GM23338 (cell line): Measurements from ENCODE around the gene ZNF526.

ENCODE experiments used
- CREB1 ChIP-seq: fragments of 250-450 bp; sonication (Bioruptor Pico); IDR thresholded peaks from 2 replicates; pipeline ENCODE4 v1.5.0; 2020; ENCODE audit warnings: low read depth, mild to moderate bottlenecking, moderate library complexity
- EZH2 ChIP-seq: fragments of 200-600 bp; sonication (generic); IDR thresholded peaks from one replicate; pipeline ENCODE4 v1.8.0; 2017; ENCODE audit warnings: antibody characterized with exemption, mild to moderate bottlenecking, low read depth; ENCODE audit not compliant: unreplicated experiment
- EZH2phosphoT487 ChIP-seq: fragments of 200-600 bp; sonication (generic); IDR thresholded peaks from one replicate; pipeline ENCODE4 v1.8.1; 2018; ENCODE audit warnings: antibody characterized with exemption; ENCODE audit not compliant: unreplicated experiment
- JUNB ChIP-seq: IDR thresholded peaks from one replicate; pipeline ENCODE4 v1.6.1; 2016; ENCODE audit warnings: antibody characterized with exemption; ENCODE audit not compliant: unreplicated experiment
- POLR2AphosphoS5 ChIP-seq: IDR thresholded peaks from 2 replicates; pipeline ENCODE4 v1.6.1; 2016; ENCODE audit warnings: antibody characterized with exemption, low read depth
- STAT1 ChIP-seq: IDR thresholded peaks from one replicate; pipeline ENCODE4 v1.6.1; 2016; ENCODE audit warnings: antibody characterized with exemption; ENCODE audit not compliant: unreplicated experiment
- ZNF114 ChIP-seq: fragments of 250-450 bp; sonication (Bioruptor Pico); IDR thresholded peaks from 2 replicates; pipeline ENCODE4 v1.5.0; 2020; ENCODE audit warnings: mild to moderate bottlenecking, moderate library complexity
- ZNF331 ChIP-seq: fragments of 250-450 bp; sonication (Bioruptor Pico); IDR thresholded peaks from 2 replicates; pipeline ENCODE4 v1.5.0; 2020; ENCODE audit warnings: low read depth, mild to moderate bottlenecking, moderate library complexity
- TF ChIP-seq, protein P1 (sequence below), 2 experiments: fragments of 200-600 bp in 1 of 2; sonication (generic) in 1 of 2; conservative IDR thresholded peaks; 2 replicates each; pipeline versions ENCODE4 v1.5.1 to v1.6.1; 2016 to 2017; ENCODE audit warnings: antibody characterized with exemption in 2 of 2, low read depth in 2 of 2, mild to moderate bottlenecking in 2 of 2, moderate library complexity in 1 of 2
- TF ChIP-seq, protein P2 (sequence below): IDR thresholded peaks from one replicate; pipeline ENCODE4 v1.6.1; 2018; ENCODE audit warnings: antibody characterized with exemption; ENCODE audit not compliant: unreplicated experiment
- TF ChIP-seq, protein P3 (sequence below): IDR thresholded peaks from 2 replicates; pipeline ENCODE4 v1.6.1; 2016; ENCODE audit warnings: antibody characterized with exemption
- TF ChIP-seq, protein P4 (sequence below): fragments of 250-450 bp; sonication (Bioruptor Pico); IDR thresholded peaks from 2 replicates; pipeline ENCODE4 v1.5.0; 2020; ENCODE audit warnings: mild to moderate bottlenecking, moderate library complexity

DNA sequence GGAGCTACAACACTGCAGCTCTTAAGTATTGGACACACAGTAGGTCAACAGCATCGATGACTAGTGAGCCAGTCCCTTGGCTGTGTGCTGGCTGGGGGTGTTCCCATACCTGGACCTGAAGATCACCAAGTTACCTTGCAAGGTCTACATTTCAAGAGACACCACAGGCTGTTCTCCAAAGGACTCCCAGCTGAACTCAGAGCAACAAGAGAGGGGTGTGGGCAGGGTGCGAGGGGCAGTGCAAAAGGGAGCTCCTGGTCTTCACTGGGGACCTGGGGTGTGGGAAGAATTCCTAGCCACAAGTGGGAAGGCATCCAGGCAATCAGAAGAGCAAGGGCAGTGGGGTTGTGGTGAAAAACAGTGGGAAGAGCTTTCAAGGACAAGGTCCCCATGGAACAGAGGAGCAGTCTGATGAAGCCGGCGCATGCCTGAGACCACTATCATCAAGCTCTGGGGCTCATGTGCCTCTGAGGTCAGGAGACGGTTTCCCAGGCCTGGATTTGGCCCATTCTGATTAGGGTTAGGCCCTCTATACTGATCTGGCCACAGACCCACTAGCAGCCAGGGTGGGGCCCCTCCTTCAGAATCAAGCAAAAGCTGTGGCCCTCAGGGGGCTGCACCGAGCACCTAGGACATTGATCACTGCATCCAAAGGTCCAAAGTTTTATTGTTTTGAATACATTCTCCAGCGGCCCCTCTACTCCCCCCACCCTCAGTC, 27.0 kb downstream of the ZNF526 start:
- TF ChIP-seq STAT1 (no peak), POLR2AphosphoS5 (no peak; the same call in 1 of the 2 replicates), JUNB (no peak), CREB1 (CRISPR knock-in tag) (no peak), ZNF331 (CRISPR knock-in tag) (no peak), EZH2 (no peak), EZH2phosphoT487 (no peak), ZNF114 (CRISPR knock-in tag) (no peak)
- TF ChIP-seq, protein P1, sequence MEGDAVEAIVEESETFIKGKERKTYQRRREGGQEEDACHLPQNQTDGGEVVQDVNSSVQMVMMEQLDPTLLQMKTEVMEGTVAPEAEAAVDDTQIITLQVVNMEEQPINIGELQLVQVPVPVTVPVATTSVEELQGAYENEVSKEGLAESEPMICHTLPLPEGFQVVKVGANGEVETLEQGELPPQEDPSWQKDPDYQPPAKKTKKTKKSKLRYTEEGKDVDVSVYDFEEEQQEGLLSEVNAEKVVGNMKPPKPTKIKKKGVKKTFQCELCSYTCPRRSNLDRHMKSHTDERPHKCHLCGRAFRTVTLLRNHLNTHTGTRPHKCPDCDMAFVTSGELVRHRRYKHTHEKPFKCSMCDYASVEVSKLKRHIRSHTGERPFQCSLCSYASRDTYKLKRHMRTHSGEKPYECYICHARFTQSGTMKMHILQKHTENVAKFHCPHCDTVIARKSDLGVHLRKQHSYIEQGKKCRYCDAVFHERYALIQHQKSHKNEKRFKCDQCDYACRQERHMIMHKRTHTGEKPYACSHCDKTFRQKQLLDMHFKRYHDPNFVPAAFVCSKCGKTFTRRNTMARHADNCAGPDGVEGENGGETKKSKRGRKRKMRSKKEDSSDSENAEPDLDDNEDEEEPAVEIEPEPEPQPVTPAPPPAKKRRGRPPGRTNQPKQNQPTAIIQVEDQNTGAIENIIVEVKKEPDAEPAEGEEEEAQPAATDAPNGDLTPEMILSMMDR (conservative IDR thresholded peaks at IDR 0.05; ENCODE audit: low read depth in 2 of 2) = no peak
- TF ChIP-seq, protein P2, sequence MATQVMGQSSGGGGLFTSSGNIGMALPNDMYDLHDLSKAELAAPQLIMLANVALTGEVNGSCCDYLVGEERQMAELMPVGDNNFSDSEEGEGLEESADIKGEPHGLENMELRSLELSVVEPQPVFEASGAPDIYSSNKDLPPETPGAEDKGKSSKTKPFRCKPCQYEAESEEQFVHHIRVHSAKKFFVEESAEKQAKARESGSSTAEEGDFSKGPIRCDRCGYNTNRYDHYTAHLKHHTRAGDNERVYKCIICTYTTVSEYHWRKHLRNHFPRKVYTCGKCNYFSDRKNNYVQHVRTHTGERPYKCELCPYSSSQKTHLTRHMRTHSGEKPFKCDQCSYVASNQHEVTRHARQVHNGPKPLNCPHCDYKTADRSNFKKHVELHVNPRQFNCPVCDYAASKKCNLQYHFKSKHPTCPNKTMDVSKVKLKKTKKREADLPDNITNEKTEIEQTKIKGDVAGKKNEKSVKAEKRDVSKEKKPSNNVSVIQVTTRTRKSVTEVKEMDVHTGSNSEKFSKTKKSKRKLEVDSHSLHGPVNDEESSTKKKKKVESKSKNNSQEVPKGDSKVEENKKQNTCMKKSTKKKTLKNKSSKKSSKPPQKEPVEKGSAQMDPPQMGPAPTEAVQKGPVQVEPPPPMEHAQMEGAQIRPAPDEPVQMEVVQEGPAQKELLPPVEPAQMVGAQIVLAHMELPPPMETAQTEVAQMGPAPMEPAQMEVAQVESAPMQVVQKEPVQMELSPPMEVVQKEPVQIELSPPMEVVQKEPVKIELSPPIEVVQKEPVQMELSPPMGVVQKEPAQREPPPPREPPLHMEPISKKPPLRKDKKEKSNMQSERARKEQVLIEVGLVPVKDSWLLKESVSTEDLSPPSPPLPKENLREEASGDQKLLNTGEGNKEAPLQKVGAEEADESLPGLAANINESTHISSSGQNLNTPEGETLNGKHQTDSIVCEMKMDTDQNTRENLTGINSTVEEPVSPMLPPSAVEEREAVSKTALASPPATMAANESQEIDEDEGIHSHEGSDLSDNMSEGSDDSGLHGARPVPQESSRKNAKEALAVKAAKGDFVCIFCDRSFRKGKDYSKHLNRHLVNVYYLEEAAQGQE = no peak
- TF ChIP-seq, protein P3, sequence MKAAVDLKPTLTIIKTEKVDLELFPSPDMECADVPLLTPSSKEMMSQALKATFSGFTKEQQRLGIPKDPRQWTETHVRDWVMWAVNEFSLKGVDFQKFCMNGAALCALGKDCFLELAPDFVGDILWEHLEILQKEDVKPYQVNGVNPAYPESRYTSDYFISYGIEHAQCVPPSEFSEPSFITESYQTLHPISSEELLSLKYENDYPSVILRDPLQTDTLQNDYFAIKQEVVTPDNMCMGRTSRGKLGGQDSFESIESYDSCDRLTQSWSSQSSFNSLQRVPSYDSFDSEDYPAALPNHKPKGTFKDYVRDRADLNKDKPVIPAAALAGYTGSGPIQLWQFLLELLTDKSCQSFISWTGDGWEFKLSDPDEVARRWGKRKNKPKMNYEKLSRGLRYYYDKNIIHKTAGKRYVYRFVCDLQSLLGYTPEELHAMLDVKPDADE = no peak
- TF ChIP-seq, protein P4, sequence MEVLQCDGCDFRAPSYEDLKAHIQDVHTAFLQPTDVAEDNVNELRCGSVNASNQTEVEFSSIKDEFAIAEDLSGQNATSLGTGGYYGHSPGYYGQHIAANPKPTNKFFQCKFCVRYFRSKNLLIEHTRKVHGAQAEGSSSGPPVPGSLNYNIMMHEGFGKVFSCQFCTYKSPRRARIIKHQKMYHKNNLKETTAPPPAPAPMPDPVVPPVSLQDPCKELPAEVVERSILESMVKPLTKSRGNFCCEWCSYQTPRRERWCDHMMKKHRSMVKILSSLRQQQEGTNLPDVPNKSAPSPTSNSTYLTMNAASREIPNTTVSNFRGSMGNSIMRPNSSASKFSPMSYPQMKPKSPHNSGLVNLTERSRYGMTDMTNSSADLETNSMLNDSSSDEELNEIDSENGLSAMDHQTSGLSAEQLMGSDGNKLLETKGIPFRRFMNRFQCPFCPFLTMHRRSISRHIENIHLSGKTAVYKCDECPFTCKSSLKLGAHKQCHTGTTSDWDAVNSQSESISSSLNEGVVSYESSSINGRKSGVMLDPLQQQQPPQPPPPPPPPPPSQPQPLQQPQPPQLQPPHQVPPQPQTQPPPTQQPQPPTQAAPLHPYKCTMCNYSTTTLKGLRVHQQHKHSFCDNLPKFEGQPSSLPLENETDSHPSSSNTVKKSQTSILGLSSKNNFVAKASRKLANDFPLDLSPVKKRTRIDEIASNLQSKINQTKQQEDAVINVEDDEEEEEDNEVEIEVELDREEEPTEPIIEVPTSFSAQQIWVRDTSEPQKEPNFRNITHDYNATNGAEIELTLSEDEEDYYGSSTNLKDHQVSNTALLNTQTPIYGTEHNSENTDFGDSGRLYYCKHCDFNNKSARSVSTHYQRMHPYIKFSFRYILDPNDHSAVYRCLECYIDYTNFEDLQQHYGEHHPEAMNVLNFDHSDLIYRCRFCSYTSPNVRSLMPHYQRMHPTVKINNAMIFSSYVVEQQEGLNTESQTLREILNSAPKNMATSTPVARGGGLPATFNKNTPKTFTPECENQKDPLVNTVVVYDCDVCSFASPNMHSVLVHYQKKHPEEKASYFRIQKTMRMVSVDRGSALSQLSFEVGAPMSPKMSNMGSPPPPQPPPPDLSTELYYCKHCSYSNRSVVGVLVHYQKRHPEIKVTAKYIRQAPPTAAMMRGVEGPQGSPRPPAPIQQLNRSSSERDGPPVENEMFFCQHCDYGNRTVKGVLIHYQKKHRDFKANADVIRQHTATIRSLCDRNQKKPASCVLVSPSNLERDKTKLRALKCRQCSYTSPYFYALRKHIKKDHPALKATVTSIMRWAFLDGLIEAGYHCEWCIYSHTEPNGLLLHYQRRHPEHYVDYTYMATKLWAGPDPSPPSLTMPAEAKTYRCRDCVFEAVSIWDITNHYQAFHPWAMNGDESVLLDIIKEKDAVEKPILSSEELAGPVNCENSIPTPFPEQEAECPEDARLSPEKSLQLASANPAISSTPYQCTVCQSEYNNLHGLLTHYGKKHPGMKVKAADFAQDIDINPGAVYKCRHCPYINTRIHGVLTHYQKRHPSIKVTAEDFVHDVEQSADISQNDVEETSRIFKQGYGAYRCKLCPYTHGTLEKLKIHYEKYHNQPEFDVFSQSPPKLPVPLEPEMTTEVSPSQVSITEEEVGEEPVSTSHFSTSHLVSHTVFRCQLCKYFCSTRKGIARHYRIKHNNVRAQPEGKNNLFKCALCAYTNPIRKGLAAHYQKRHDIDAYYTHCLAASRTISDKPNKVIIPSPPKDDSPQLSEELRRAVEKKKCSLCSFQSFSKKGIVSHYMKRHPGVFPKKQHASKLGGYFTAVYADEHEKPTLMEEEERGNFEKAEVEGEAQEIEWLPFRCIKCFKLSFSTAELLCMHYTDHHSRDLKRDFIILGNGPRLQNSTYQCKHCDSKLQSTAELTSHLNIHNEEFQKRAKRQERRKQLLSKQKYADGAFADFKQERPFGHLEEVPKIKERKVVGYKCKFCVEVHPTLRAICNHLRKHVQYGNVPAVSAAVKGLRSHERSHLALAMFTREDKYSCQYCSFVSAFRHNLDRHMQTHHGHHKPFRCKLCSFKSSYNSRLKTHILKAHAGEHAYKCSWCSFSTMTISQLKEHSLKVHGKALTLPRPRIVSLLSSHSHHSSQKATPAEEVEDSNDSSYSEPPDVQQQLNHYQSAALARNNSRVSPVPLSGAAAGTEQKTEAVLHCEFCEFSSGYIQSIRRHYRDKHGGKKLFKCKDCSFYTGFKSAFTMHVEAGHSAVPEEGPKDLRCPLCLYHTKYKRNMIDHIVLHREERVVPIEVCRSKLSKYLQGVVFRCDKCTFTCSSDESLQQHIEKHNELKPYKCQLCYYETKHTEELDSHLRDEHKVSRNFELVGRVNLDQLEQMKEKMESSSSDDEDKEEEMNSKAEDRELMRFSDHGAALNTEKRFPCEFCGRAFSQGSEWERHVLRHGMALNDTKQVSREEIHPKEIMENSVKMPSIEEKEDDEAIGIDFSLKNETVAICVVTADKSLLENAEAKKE (CRISPR knock-in tag) = no peak
